Stimulated activated CD8-positive, alpha-beta memory T cell treated with anti-CD3 and anti-CD28 coated beads, Interleukin-7, amount 100 ng/mL, for 4 hours (primary cell): Measurements from ENCODE around the gene PIK3C3.
A peak's percentile ranks its signal among the peaks of the same experiment; 100 is the strongest.
"Not testable (repeated sequence)": the region's sequence is repeated elsewhere in the genome, so short reads cannot be mapped to it uniquely, and the experiment has no call there.

Experiments
- DNase-seq, 2 donors: peaks; one replicate each; pipeline ENCODE4 v3.0.0-alpha.2; 2020; ENCODE audit warnings: low read depth in 2 of 2

PIK3C3 gene

DNA sequence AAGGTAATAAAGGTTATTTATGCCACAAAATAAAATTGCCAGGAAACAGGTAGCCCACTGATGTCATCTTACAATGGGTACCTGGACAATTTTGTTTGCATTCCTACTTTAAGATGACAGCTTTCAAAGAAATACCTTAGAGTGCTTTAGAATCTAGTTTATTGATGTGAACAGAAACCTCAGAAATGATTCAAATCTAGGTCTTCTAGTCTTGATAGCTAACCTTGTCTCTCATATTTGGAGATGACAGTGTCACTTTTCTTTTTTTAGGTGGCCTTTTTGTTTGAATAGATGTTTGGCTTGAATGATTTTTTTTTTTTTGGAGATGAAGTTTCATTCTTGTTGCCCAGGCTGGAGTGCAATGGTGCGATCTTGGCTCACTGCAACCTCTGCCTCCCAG lies 69.1 kb downstream of the PIK3C3 start:
- no peak for DNase-seq

DNA sequence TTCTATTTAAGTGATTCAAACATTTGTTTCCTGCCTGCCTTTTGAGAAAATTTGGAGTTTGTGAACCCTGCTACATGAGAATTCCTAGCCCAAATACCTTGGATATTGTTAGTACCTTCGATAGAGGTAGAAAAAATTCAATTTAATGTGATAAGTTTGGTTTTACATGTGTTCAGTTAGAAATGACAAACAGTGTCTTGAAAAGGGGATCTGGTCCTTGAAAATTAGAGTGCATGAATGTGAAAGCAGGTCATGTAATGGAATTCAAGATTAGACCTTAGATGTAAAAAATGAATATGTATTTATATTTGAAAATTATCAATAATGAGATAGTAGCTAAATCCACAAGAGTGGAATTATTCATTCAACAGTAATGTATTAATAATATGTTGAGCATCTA lies 70.5 kb downstream of the PIK3C3 start:
- DNase-seq: no peak

DNA sequence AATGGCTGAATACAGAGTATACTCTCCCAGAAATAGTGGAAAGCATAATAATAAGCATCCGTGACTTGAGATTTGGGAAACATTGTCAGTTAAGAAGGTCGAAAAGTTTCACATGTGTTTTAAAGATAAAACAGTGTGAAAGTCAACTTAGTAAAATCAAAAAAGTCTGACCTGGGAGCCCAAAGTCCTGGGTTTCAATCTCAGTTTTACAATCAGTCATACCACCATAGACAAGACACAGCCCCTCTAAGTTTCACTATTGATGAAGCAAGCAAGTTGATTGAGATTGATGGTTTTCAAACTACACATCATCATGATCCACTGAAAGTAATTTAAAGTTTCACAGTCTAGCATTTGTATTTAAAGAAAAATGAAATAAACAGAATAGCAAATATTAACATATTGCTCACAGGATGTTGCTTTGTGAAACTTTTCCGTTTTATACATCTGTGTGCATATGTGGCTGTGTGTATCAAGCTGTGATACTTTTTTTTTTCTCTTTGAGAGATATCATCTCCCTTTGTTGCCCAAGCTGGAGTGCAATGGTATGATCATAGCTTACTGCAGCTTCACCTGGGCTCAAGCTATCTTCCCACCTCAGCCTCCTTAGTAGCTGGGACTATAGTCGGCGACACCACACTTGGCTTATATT lies 71.1 kb downstream of the PIK3C3 start:
- no peak for DNase-seq

DNA sequence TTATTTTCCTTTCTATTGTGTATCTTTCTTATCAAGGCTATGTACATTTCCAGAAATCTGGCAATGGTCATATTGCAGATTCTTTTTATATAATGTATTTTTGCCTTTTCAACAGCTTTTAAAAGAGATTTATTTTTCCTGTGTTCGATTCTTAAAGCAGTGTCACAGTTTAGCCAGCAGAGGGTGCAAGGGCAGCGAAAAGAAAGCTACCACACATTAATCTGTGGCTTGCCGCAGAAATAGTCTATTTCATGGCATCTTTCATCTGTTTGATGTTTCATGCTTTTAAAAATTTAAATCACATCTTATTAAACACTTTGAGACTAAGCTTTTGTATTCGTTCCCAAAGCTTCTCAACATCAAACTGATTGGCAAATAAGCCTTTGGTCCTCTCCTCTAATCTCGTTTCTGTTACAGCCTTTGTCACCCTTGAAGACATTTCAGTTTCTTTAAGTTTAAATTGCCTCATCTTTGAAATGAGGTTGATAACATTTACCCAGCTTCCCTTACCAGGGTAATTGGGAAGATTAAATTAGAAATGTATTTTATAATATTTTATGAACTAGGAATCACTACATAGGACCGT lies 73.3 kb downstream of the PIK3C3 start:
- DNase-seq: peak in 1 of 2 donors; percentile 1

- DNase-seq: no peak
Observed at GRCh38 chr18:42029092-42029491, 74.1 kb downstream of the PIK3C3 start.

- DNase-seq: no peak
Observed at GRCh38 chr18:42030586-42031182, 75.7 kb downstream of the PIK3C3 start.

- DNase-seq: no peak
Observed at GRCh38 chr18:42032447-42032846, 77.4 kb downstream of the PIK3C3 start.

DNA sequence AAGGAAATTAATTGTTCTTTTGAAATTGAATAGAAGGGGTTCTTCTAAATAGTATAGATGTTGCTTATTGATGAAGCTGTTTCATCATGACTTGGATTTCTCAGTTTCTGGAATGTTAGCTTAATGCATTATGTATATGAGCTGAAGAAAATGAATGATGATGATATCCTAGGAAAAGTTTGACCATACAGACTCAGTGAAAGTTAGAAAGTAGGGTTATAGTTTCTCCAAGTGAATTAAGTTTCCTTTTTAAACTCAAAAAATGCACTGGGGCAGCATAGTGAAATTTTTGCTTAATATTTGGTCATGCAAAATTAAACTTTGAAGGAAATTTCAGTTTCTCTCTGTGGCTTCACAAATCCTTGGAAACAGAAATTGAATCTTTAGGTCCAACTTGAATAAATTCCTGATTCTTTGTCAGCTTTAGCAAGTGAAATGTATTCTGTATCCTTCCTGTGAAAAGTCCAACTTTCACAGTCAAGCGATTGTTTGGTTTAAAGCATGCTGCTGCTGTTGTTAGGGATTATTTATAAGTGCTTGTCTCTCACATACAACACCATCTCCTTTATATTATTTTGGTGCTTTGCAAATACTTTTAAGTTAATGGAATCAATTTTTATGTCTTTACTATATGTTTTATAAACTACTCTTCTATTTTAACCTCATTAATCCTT lies 78.2 kb downstream of the PIK3C3 start:
- DNase-seq: no peak

DNA sequence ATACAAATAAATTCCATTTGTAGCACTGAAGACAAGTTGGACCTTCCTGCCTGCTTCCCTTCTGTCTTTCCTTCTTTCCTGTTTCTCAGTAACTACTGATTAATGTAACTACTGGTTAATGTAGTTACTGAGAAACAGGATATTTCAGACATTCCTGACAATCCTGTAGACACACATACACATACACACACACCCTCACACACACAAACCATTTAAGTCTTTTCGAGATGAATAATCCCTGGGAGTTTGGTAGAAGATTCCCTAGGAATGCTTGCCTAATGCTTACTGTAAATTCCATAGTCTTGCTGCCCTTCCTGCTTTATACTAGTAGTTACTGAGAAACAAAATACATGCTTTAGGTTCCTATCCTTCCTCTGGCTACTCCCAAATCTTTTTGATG lies 83.9 kb downstream of the PIK3C3 start:
- no peak for DNase-seq

- DNase-seq: no peak
Observed at GRCh38 chr18:42039396-42039795, 84.4 kb downstream of the PIK3C3 start.

DNA sequence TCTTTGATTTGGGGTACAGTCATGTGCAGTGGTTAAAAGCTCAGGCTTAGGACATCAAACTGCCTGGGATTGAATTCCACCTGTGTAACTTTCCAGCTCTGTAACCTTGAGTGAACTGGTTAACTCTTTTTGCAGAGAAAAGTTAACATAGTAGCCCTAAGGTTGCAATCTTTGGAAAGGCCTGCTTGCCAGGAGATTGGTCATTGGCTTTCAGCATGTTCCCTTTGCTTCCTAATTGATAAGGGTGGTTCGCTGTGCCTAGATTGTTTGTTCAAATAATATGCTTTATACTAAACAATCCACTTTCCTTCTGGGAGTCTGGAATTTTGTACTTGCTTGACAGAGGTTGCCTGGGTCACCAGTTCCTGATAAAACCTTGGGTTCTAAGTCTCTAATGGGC lies 86.8 kb downstream of the PIK3C3 start:
- no peak for DNase-seq

- no peak for DNase-seq
Observed at GRCh38 chr18:42045346-42045745, 90.3 kb downstream of the PIK3C3 start.

- DNase-seq: no peak
Observed at GRCh38 chr18:42047721-42048120, 92.7 kb downstream of the PIK3C3 start.

DNA sequence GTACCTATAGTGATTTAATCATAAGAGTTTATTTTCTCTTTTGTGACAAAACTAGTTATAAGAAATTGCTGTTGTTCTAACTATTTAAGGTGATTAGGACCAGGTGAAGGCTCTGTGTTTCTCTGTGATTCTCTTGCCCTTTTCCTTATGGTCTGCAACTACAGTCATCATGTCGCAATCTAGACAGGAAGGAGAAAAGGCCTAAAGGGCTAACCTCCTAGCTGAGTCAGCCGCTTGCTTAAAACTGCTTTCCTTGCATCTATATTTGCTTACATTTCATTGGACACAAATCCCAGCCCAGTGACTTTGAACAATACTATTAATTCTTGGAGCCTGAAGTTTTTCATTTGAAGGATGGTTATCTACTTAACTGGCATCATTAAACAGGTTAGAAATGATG lies 93.1 kb downstream of the PIK3C3 start:
- no peak for DNase-seq

- not testable (repeated sequence) for DNase-seq
Observed at GRCh38 chr18:42049536-42049935, 94.5 kb downstream of the PIK3C3 start.

- DNase-seq: no peak
Observed at GRCh38 chr18:42051411-42051810, 96.4 kb downstream of the PIK3C3 start.

- DNase-seq: no peak
Observed at GRCh38 chr18:42052122-42052708, 97.2 kb downstream of the PIK3C3 start.

GRCh38 chr18:42053188-42053781 lies 98.3 kb downstream of the PIK3C3 start:
- DNase-seq: peak; percentile 15 to 26

- no peak for DNase-seq
Observed at GRCh38 chr18:42064109-42064508, 109.1 kb downstream of the PIK3C3 start.

GRCh38 chr18:42067518-42067917 lies 112.5 kb downstream of the PIK3C3 start:
- no peak for DNase-seq

DNA sequence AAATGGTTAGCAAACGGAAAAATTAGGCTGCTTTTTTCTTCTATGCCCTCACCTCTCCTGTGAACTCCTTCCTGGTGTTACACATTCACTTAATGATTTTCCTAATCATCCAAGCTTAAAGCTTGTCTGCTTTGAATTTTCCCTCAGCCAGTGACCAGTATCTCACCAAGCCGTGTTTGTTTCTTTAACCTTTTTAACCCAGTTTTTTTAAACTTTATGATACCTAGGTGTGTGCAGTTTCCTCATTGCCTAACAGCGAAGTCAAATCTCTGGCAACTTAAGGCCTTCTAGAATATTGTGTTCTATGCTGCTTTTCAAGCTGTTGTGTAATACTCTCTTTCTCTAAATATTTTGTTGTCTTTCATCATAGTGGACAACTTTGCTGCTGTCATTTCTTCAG lies 113.0 kb downstream of the PIK3C3 start:
- DNase-seq: no peak

- no peak for DNase-seq
Observed at GRCh38 chr18:42069036-42069435, 114.0 kb downstream of the PIK3C3 start.
